ENCODE measurements around the gene TFIP11.

GRCh38 chr22:26515931-26516330 lies 3.7 kb upstream of the TFIP11 start:
- no peak for TF ChIP-seq FOS (IDR thresholded peaks at IDR 0.05; ENCODE audit: borderline replicate concordance, extremely low read depth, insufficient read length)
- TF ChIP-seq BHLHE40 (IDR thresholded peaks at IDR 0.05; ENCODE audit: borderline replicate concordance in 1 of 2, low read depth in 2 of 2, low read length in 1 of 2) = no peak
- no peak for TF ChIP-seq FOXK2 (IDR thresholded peaks at IDR 0.05)
- no peak for TF ChIP-seq NRF1 (conservative IDR thresholded peaks at IDR 0.05; ENCODE audit: low read depth, low read length)
- no peak for TF ChIP-seq BCLAF1 (IDR thresholded peaks at IDR 0.05)
- no peak for TF ChIP-seq CTCF (IDR thresholded peaks at IDR 0.05 in 2 of 3, conservative IDR thresholded peaks at IDR 0.05 in 1 of 3; ENCODE audit: control insufficient read depth in 2 of 3, extremely low read depth in 1 of 3, insufficient read depth in 1 of 3, low read depth in 3 of 3, low read length in 3 of 3)
- no peak for TF ChIP-seq SMC3 (IDR thresholded peaks at IDR 0.05; ENCODE audit: borderline replicate concordance, low read length)
- no peak for TF ChIP-seq SUZ12 (IDR thresholded peaks at IDR 0.05; ENCODE audit: unreplicated experiment)
- TF ChIP-seq HCFC1 (IDR thresholded peaks at IDR 0.05; ENCODE audit: low read length) = no peak
- TF ChIP-seq ZBTB33 (IDR thresholded peaks at IDR 0.05) = no peak
- TF ChIP-seq EZH2 (IDR thresholded peaks at IDR 0.05; ENCODE audit: borderline replicate concordance, control insufficient read depth, low read depth, low read length) = no peak
- TF ChIP-seq JUND (IDR thresholded peaks at IDR 0.05; ENCODE audit: low read depth, low read length) = no peak
- TF ChIP-seq TARDBP (IDR thresholded peaks at IDR 0.05; ENCODE audit: borderline replicate concordance) = no peak

Measured in GM12878 (cell line).